Kidney epithelial cell (primary cell): ENCODE data around the gene TNFRSF1B. TPM values are rescaled to one million over a fixed set of nuclear protein-coding genes. Genes with fewer than 3 reads are reported as not detected.

ENCODE experiments used
- DNase-seq: peaks from one replicate; pipeline ENCODE4 v3.0.0-alpha.2; 2010; ENCODE audit warnings: low read depth
- H3K27me3 ChIP-seq: 2 replicates; pipeline ENCODE4 v1.6.0; 2011; ENCODE audit warnings: low read length; ENCODE audit not compliant: control insufficient read depth, insufficient read depth
- H3K36me3 ChIP-seq: 2 replicates; pipeline ENCODE4 v1.5.1; 2011; ENCODE audit warnings: low read length; ENCODE audit not compliant: control insufficient read depth, insufficient read depth
- H3K4me3 ChIP-seq: 2 replicates; pipeline ENCODE4 v1.5.1; 2011; ENCODE audit warnings: low read depth, mild to moderate bottlenecking, control low read depth, low read length
- CTCF ChIP-seq: IDR thresholded peaks from 2 replicates; pipeline ENCODE4 v1.5.1; 2011; ENCODE audit warnings: mild to moderate bottlenecking, moderate library complexity, low read length, control low read depth, inconsistent platforms; ENCODE audit not compliant: insufficient read depth, poor library complexity, severe bottlenecking
- total RNA-seq: library from RNA; depleted of rRNA; stranded (reverse); fragments of >200 nt; gene quantifications from 2 replicates; pipeline ENCODE4 v1.2.3, GENCODE V29; 2015

TNFRSF1B gene
- total RNA-seq, 1 donor from 2014 or later, result 0.21 TPM

- TF ChIP-seq CTCF, result no peak
- no peak for DNase-seq
- Histone ChIP-seq H3K4me3 (no peak overlapping the region), H3K27me3 (peaks cover 28% of the 10 kb centered on the region), H3K36me3 (no peaks in the 10 kb centered on the region)
These were observed 21.3 kb downstream of the TNFRSF1B start for GRCh38 chr1:12188115-12188514.

- H3K27me3 ChIP-seq, result peaks cover 28% of the 10 kb centered on the region
- H3K36me3 ChIP-seq, result no peaks in the 10 kb centered on the region
- no peak overlapping the region for H3K4me3 ChIP-seq
- DNase-seq, result no peak
- no peak for TF ChIP-seq CTCF
These were observed 22.0 kb downstream of the TNFRSF1B start for GRCh38 chr1:12188657-12189327.

- no peak overlapping the region for H3K4me3 ChIP-seq
- H3K27me3 ChIP-seq, result peaks cover 28% of the 10 kb centered on the region
- no peak for DNase-seq
- no peak for TF ChIP-seq CTCF
- H3K36me3 ChIP-seq, result no peaks in the 10 kb centered on the region
These were observed 22.5 kb downstream of the TNFRSF1B start for GRCh38 chr1:12189328-12189682.

- no peak for DNase-seq
- H3K36me3 ChIP-seq, result no peaks in the 10 kb centered on the region
- no peak for TF ChIP-seq CTCF
- H3K4me3 ChIP-seq, result no peak overlapping the region
- H3K27me3 ChIP-seq, result peaks cover 30% of the 10 kb centered on the region
These were observed 24.6 kb downstream of the TNFRSF1B start for GRCh38 chr1:12191242-12192032.

GRCh38 chr1:12194666-12195216, 27.9 kb downstream of the TNFRSF1B start:
- H3K27me3 ChIP-seq, result peaks cover 40% of the 10 kb centered on the region
- no peaks in the 10 kb centered on the region for H3K36me3 ChIP-seq
- TF ChIP-seq CTCF, result no peak
- no peak for DNase-seq
- H3K4me3 ChIP-seq, result no peak overlapping the region
